NCI-H1092 (cell line): ENCODE measurements around the gene NPHP1.
"Not testable (repeated sequence)": the region's sequence is repeated elsewhere in the genome, so short reads cannot be mapped to it uniquely, and the experiment has no call there.

ENCODE experiments used
- DNase-seq: peaks from one replicate; lab custom pipeline; 2025; lab: John Stamatoyannopoulos, UW

NPHP1 gene

GRCh38 chr2:110103061-110103961 lies 101.5 kb downstream of the NPHP1 start:
- DNase-seq = no peak

- no peak for DNase-seq
Observed at GRCh38 chr2:110101901-110102803, 102.7 kb downstream of the NPHP1 start.

DNA sequence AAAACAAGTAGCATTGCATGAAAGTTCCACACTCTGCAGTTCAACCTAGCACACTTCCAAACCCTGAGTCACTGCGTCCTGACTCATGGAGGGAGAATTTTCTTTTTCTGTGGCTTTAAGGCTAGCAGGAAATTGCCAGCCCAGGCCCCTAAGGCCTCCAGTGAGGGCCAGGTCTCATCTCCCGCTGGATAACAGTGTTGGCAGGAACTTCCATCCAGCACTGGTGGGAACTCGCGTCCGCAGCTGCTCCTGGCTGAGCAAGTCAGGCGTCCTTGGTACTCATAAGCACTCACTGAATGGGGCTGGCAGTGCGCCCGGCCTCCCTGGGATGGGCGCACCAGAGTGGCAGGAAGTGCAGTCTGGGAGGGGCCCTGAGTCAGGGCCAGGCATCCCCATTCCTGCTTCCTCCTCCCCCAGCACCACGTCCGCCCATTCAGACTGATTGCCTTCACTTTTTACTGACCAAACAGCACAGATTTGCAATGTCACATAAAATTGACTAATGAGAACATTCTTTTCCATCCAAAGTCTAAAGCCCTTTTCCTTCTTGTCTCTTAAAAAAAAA lies 103.5 kb downstream of the NPHP1 start:
- peak; percentile 90 for DNase-seq

DNA sequence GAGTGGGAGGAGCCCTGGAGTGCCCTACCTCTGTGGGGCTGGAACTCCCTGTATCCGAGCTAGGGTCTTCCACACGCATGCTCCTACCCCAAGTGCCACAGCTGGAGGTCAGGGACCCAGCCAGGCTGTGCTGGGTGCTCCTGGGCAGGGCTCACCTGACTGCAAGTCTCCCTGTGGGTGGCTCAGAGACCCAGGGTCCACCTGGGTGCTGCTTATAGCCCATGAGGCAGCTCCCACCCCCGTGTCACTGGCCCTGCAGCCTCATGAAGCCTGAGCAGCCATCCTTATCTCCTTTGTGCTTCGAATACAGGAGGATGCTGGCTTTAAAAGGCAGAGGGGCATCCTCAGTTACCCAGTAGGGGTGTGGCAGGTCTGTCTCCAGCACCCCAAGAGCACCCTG lies 103.9 kb downstream of the NPHP1 start:
- DNase-seq = not testable (repeated sequence)

DNA sequence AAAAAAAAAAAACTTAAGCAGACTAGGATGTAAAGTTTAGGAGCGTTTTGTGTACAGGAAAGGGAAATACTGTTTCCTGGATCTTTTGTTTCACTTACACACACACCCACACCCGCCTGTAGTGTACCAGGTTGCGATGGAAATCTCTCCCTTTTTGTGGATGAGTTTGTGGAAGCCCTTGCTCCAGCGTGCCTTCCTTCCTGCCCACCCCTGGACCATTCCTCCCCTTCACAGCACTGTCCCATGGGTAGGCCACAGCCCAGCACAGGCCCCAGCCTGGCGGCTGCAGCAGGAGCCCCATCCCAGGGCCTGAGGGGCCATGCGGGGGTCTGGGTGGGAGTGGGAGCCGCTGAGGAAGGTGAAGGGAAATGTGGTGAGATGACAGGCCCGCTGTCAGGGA lies 104.3 kb downstream of the NPHP1 start:
- DNase-seq = no peak

- no peak for DNase-seq
Observed at GRCh38 chr2:110099471-110100225, 105.2 kb downstream of the NPHP1 start.

DNA sequence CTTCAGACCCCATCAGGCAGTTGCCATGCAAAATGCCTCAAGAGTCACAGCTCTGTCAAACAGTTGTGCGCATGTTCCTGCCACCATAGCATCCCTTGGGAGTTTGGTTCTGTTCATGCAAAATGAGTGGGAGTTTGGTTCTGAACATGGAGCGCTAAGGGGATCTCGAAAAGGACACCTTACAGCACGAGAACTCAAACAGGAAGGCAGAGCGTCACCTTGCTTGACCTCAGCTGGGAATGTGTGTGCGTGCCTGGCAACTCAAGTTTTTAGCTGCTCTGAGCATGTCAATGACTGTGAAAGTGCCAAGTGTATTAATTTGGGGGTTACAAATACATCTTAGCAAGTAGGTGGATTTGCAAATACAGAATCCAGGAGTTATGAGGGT lies 105.8 kb downstream of the NPHP1 start:
- DNase-seq = no peak

DNA sequence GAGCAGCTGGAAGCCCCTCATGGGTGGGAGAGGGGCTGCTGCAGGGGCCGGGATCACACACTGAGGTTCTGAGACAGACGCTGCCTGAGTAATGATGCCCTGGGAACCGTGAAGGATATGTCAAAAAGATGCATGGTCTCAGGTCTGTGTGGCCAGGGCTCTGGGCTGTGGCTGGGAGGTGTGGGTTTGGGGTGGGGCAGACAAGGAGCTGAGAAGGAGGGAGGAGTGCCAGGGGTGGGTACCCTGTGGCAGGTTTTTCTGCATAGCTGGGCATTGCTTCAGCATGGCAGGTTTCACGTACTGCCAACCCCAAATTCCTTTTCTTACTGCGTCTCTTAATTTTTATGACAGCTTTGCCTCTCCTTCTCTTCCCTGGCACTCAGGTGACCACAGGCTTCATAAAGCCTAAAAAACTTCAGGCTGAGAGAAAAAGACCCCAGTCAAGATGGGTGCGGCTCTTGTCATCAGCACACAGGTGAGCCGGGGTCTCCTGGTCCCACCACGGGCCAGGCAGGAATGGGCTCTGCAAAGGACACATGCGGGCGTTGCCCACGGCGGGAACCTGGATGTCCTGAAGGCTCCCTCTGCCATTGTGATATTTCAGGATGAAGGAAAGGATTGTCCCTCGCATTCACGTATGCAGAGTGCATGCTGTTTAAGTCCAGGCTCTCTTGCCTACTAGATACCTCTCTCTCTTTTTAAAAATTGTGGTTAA lies 107.2 kb downstream of the NPHP1 start:
- DNase-seq = no peak

DNA sequence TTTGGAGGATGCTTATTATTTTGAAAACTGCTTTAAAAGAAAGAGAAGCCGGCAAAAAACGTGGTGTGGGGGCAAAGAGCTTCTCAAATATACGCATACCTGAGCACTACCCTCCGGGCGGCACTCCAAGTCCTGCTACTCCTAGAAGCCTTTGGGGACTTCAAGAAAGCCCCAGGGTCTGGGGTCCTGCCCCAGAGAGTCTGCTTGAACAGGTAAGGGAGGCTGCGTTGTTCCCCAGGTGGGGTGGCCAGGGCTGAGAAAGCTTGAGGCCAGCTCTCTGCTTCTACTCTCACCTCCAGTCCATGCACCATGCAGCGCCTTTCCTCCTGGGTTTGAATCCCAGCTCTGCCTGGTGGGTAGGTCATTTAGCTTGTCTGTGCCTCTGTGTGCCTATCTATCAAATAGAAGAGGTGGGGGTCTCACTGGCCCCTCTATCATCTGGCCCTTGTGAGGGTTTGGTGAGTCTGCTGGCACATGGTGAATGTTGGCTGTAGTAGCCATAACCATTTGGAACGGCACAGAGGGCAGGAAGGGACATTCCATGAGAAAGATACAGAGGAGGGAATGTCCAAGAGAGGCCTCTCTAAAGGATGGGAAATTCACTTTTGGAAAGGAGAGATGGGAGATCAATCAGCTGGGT lies 108.7 kb downstream of the NPHP1 start:
- no peak for DNase-seq

DNA sequence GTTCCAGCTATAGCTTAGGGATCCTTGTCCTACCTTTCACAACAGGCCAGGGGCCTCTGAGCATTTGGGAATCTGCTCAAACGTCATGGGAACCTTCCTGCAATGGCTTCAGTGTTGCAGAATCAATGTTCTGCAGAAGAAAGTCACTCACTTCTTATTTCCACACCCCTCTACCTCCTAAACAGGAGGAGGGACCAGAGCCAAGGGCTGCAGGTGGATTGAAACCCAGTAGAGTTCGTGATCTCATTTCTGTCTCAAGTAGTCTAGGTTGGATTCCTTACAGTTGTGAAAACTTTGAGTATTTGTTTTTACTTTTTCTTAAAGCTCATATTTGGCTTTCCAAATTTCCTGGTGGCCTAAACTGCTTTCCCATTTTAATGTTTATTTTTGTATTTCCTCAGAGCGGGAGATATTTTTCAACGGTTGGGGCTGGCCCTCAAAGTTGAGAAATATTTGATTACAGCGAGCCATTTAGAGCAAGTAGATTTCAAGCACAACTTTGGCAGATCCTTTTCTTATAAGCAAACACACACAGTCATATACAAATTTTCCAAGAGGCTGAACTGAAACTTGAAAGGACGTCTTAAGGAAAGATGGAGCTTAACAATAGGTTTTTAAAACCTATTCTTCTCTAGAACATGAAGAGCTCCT lies 109.8 kb downstream of the NPHP1 start:
- DNase-seq = not testable (repeated sequence)

DNA sequence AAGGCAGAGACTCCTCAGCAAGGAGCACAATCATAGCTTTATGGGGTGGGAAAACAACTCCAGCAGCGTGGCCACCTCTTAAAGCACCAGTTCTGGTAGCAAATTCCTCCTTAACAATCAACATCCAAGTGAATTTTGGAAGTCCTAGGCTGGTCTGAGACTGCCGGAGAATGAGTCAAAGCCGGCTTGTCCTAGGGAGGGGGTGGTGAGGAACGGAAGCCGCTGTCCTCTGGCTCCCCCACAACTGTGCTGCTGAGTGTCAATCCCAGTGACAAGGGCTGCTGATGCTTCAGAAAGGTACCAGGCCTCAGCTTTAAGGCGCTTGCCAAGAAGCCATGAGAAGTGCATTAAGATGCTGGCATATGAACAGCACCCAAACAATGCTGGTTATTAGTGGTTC lies 110.9 kb downstream of the NPHP1 start:
- not testable (repeated sequence) for DNase-seq

- DNase-seq = not testable (repeated sequence)
Observed at GRCh38 chr2:110090164-110090563, 114.6 kb downstream of the NPHP1 start.

GRCh38 chr2:110083757-110084156 lies 121.1 kb downstream of the NPHP1 start:
- not testable (repeated sequence) for DNase-seq

- DNase-seq = not testable (repeated sequence)
Observed at GRCh38 chr2:110083162-110083561, 121.7 kb downstream of the NPHP1 start.

DNA sequence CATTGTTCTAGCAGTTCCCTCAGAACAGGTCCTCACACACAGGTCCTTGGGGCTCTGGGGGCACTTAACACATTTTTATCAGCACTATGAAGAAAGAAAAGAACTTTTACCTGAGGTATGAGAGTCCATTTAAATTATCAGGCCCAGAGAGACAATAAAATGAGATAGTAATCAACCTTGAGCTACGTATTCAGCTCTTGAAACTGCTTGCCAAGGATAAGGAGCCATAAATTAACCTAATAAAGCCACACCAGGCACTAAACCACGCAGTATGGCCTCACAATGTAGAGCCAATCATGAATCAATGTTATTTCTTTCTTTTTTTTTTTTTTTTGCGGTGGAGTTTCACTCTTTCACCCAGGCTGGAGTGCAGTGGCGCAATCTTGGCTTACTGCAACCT lies 126.7 kb downstream of the NPHP1 start:
- not testable (repeated sequence) for DNase-seq

DNA sequence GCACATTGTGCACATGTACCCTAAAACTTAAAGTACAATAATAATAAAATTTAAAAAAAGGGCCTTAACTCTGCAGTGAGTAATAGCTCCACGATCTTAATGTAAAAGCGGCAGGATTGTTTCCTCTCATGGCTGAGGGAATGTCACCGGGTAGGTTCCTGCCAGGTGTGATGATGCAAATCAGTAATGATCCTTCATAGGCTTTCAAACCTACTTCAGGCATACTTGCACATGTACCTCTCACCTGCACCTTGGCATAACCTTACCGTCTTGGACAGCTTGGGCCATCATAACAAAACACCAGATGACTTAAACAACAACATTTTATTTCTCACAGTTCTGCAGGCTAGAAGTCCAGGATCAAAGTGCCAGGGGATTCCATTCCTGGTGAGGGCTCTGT lies 128.9 kb downstream of the NPHP1 start:
- not testable (repeated sequence) for DNase-seq
